HEK293 (cell line): ENCODE measurements around the gene FHAD1.
"Not testable (repeated sequence)": the region's sequence is repeated elsewhere in the genome, so short reads cannot be mapped to it uniquely, and the experiment has no call there.

Source experiments
- CTCF ChIA-PET: fragments of 350-600 bp; formaldehyde crosslinking; extraction: SDS; loops from one replicate; lab custom pipeline; 2021; ENCODE audit warnings: antibody characterized with exemption; lab: Yijun Ruan, JAX
- POLR2A ChIA-PET: fragments of 300-600 bp; formaldehyde crosslinking; extraction: SDS; loops from one replicate; lab custom pipeline; 2020; ENCODE audit warnings: antibody characterized with exemption, inconsistent platforms; lab: Yijun Ruan, JAX
- H3K27ac ChIP-seq: fragments of 200-500 bp; sonication (Bioruptor generic); 2 replicates; pipeline ENCODE4 v1.5.1; 2014; ENCODE audit warnings: low read depth, low read length, control low read depth, inconsistent platforms; ENCODE audit errors: extremely low read depth
- H3K36me3 ChIP-seq, 2 experiments: fragments of 200-500 bp in 1 of 2; sonication (Bioruptor generic) in 1 of 2; 1 replicate in 1 of 2; 2 replicates in 1 of 2; pipeline ENCODE4 v1.5.1; 2014 to 2017; ENCODE audit warnings: inconsistent platforms in 2 of 2, low read length in 2 of 2; ENCODE audit not compliant: control insufficient read depth in 2 of 2, insufficient read depth in 1 of 2
- H3K4me1 ChIP-seq: fragments of 200-500 bp; sonication (Bioruptor generic); 2 replicates; pipeline ENCODE4 v1.5.1; 2014; ENCODE audit warnings: mild to moderate bottlenecking, low read length, inconsistent platforms; ENCODE audit not compliant: control insufficient read depth, insufficient read depth
- H3K4me3 ChIP-seq: 2 replicates; pipeline ENCODE4 v1.5.1; 2011; ENCODE audit warnings: low read depth, mild to moderate bottlenecking, control low read depth, low read length, moderate library complexity
- H3K9me3 ChIP-seq: fragments of 200-500 bp; sonication (Bioruptor generic); 2 replicates; pipeline ENCODE4 v1.5.1; 2014; ENCODE audit warnings: low read depth, low read length, inconsistent platforms; ENCODE audit not compliant: control insufficient read depth, insufficient read depth
- EGR2 ChIP-seq: fragments of 450-650 bp; formaldehyde crosslinking; IDR thresholded peaks from 2 replicates; pipeline ENCODE4 v1.5.1; 2016; ENCODE audit warnings: low read depth, missing biosample characterization, missing genetic modification characterization
- KLF8 ChIP-seq: fragments of 450-650 bp; formaldehyde crosslinking; IDR thresholded peaks from 2 replicates; pipeline ENCODE4 v1.5.1; 2016; ENCODE audit warnings: missing biosample characterization, missing genetic modification characterization
- MZF1 ChIP-seq: fragments of 450-650 bp; formaldehyde crosslinking; IDR thresholded peaks from 2 replicates; pipeline ENCODE4 v1.5.1; 2017; ENCODE audit warnings: missing biosample characterization, missing genetic modification characterization, borderline replicate concordance
- PBX3 ChIP-seq: sonication (generic); formaldehyde crosslinking; IDR thresholded peaks from 2 replicates; pipeline ENCODE4 v1.8.1; 2022; ENCODE audit warnings: mild to moderate bottlenecking, moderate library complexity, missing genetic modification reagents
- PRDM10 ChIP-seq: fragments of 450-650 bp; formaldehyde crosslinking; IDR thresholded peaks from 2 replicates; pipeline ENCODE4 v1.5.1; 2016; ENCODE audit warnings: missing biosample characterization, missing genetic modification characterization
- SALL2 ChIP-seq: fragments of 450-650 bp; formaldehyde crosslinking; IDR thresholded peaks from 2 replicates; pipeline ENCODE4 v1.5.0; 2017; ENCODE audit warnings: missing biosample characterization, mild to moderate bottlenecking, missing genetic modification characterization, borderline replicate concordance
- ZBTB49 ChIP-seq: fragments of 450-650 bp; formaldehyde crosslinking; IDR thresholded peaks from 2 replicates; pipeline ENCODE4 v1.5.1; 2016; ENCODE audit warnings: missing biosample characterization, missing genetic modification characterization, low read depth
- ZNF341 ChIP-seq: fragments of 450-650 bp; formaldehyde crosslinking; IDR thresholded peaks from 2 replicates; pipeline ENCODE4; 2016; ENCODE audit warnings: low read depth, missing biosample characterization, missing genetic modification characterization
- ZNF354C ChIP-seq: fragments of 450-650 bp; formaldehyde crosslinking; IDR thresholded peaks from 2 replicates; pipeline ENCODE4 v1.5.1; 2016; ENCODE audit warnings: missing biosample characterization, missing genetic modification characterization, low read depth, borderline replicate concordance
- ZNF529 ChIP-seq: fragments of 450-650 bp; formaldehyde crosslinking; IDR thresholded peaks from 2 replicates; pipeline ENCODE4 v1.5.1; 2017; ENCODE audit warnings: missing genetic modification characterization, missing biosample characterization; ENCODE audit not compliant: insufficient replicate concordance
- ZNF623 ChIP-seq: fragments of 450-650 bp; formaldehyde crosslinking; IDR thresholded peaks from 2 replicates; pipeline ENCODE4 v1.5.1; 2016; ENCODE audit warnings: missing biosample characterization, missing genetic modification characterization
- ZNF626 ChIP-seq: fragments of 450-650 bp; sonication (Bioruptor Pico); formaldehyde crosslinking; IDR thresholded peaks from 2 replicates; pipeline ENCODE4 v1.5.1; 2018; ENCODE audit warnings: missing biosample characterization, missing genetic modification characterization, inconsistent platforms
- ZNF670 ChIP-seq: fragments of 450-650 bp; formaldehyde crosslinking; IDR thresholded peaks from 2 replicates; pipeline ENCODE4 v1.5.1; 2016; ENCODE audit warnings: missing biosample characterization, missing genetic modification characterization, low read depth
- ZNF692 ChIP-seq: fragments of 450-650 bp; formaldehyde crosslinking; IDR thresholded peaks from 2 replicates; pipeline ENCODE4 v1.5.1; 2016; ENCODE audit warnings: missing biosample characterization, missing genetic modification characterization
- ZNF768 ChIP-seq: fragments of 450-650 bp; formaldehyde crosslinking; IDR thresholded peaks from 2 replicates; pipeline ENCODE4 v1.5.1; 2018; ENCODE audit warnings: missing biosample characterization, mild to moderate bottlenecking, missing genetic modification characterization
- ZNF776 ChIP-seq: fragments of 450-650 bp; formaldehyde crosslinking; IDR thresholded peaks from 2 replicates; pipeline ENCODE4 v1.5.0; 2017; ENCODE audit warnings: missing biosample characterization, missing genetic modification characterization, borderline replicate concordance
- ZNF777 ChIP-seq: fragments of 450-650 bp; formaldehyde crosslinking; IDR thresholded peaks from 2 replicates; pipeline ENCODE4 v1.5.1; 2017; ENCODE audit warnings: missing biosample characterization, missing genetic modification characterization, borderline replicate concordance
- ZSCAN30 ChIP-seq: fragments of 450-650 bp; IDR thresholded peaks from 2 replicates; pipeline ENCODE4 v1.5.1; 2018; ENCODE audit warnings: missing biosample characterization, mild to moderate bottlenecking, missing genetic modification characterization, moderate library complexity

FHAD1 gene

GRCh38 chr1:15432324-15432723 lies 185.3 kb downstream of the FHAD1 start (continued):
- TF ChIP-seq PRDM10 (tag by site-specific recombination): no peak

GRCh38 chr1:15433471-15433870 lies 186.4 kb downstream of the FHAD1 start:
- CTCF ChIA-PET: interaction anchor here (1.0 to 1.3 kb wide), 3 partner anchors 15 to 305 kb away, joined by 3 to 4 read pairs (median 3); no protein-coding TSS in a partner anchor
- no peak for TF ChIP-seq KLF8 (tag by site-specific recombination)
- no peak for TF ChIP-seq ZNF529 (tag by site-specific recombination)
- TF ChIP-seq ZNF354C (tag by site-specific recombination): no peak
- no peak for TF ChIP-seq ZNF341 (tag by site-specific recombination)
- no peak for TF ChIP-seq ZNF626
- TF ChIP-seq ZNF670 (tag by site-specific recombination): no peak
- TF ChIP-seq, all 188 proteins: peak for 0
- Histone ChIP-seq H3K27ac (no peak overlapping the region), H3K4me3 (no peak overlapping the region), H3K9me3 (no peaks in the 10 kb centered on the region), H3K36me3 (peaks cover 0 to 6% of the 10 kb centered on the region in 2 experiments; a peak in 1 of 3 replicates), H3K4me1 (no peaks in the 10 kb centered on the region)
- POLR2A ChIA-PET: no interaction called here

GRCh38 chr1:15434739-15435138 lies 187.7 kb downstream of the FHAD1 start:
- H3K4me1 ChIP-seq, H3K9me3 ChIP-seq, H3K4me3 ChIP-seq, H3K27ac ChIP-seq, H3K36me3 ChIP-seq: not testable (repeated sequence)
- POLR2A ChIA-PET: interaction anchor here (0.7 kb wide), 1 partner anchor 13 kb away, joined by 5 read pairs; no protein-coding TSS in a partner anchor
- CTCF ChIA-PET: interaction anchor here (1.3 kb wide), 1 partner anchor 306 kb away, joined by 4 read pairs; no protein-coding TSS in a partner anchor

- Histone ChIP-seq H3K4me1 (no peaks in the 10 kb centered on the region), H3K9me3 (no peaks in the 10 kb centered on the region), H3K36me3 (no peaks in the 10 kb centered on the region), H3K4me3 (no peak overlapping the region), H3K27ac (no peak overlapping the region)
- ChIA-PET POLR2A (interaction anchor here (0.7 kb wide), 1 partner anchor 12 kb away, joined by 5 read pairs; no protein-coding TSS in a partner anchor), CTCF (no interaction called here)
- TF ChIP-seq ZNF768 (no peak), SALL2 (tag by site-specific recombination) (no peak), PBX3 (CRISPR knock-in tag) (no peak), ZNF777 (tag by site-specific recombination) (no peak), EGR2 (0 out of 2 replicates have a peak, but pooled peaks have one; percentile 5), ZNF692 (tag by site-specific recombination) (no peak), MZF1 (tag by site-specific recombination) (no peak), ZBTB49 (no peak), ZSCAN30 (tag by site-specific recombination) (no peak), ZNF623 (no peak), ZNF776 (tag by site-specific recombination) (no peak)
These were observed 188.4 kb downstream of the FHAD1 start for GRCh38 chr1:15435239-15436077.
